ENCODE measurements around the gene CSMD2. TPM values are rescaled to one million over a fixed set of nuclear protein-coding genes. Genes with fewer than 3 reads are reported as not detected.

Gene CSMD2
- total and polyA plus RNA-seq, 2 of the 8 experiments (the other 6 are each of a cell fraction or from before 2014, with no cell fraction given): 7.0 to 14.7 TPM

DNA sequence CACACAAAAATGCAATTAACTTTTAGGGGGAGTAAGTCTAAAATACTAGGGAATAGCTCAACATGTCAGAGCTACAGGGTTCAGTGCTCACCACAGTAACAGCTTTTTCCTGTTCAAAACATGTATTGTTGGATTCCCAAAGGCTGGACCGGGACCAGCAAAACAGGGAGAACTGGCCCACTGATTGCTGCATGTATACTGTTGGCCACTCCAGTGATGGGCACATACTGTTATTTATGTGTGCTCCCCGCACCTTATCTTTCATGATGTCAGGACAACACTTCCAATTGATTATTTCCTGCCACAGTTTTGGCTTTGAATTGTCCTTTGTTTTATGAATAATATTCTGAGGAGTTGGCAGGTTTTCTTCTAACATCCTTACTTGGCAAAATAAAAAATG lies 250.5 kb downstream of the CSMD2 start:
- Histone ChIP-seq H3K27ac (ENCODE audit: low read depth, low read length) (no peak overlapping the region), H4K20me1 (replicated peaks in 1 of 2; ENCODE audit: control insufficient read depth in 1 of 2, insufficient read depth in 2 of 2, low read length in 2 of 2) (peaks cover 0 to 7% of the 10 kb centered on the region in 2 experiments), H3K9ac (replicated peaks in 1 of 4; ENCODE audit: extremely low read depth in 1 of 4, low read depth in 3 of 4, low read length in 3 of 4) (no peak overlapping the region), H2AFZ (ENCODE audit: low read length) (no peak overlapping the region), H2BK15ac (ENCODE audit: low read length) (no peak overlapping the region), H3K4ac (replicated peaks; ENCODE audit: insufficient read length, low read depth, low read length) (no peak overlapping the region), H2BK20ac (ENCODE audit: low read length) (no peak overlapping the region), H3K14ac (ENCODE audit: insufficient read length) (no peak overlapping the region), H2AK5ac (ENCODE audit: low read depth, low read length) (no peak overlapping the region), H3K4me2 (ENCODE audit: insufficient read depth in 1 of 2, low read depth in 2 of 2, low read length in 2 of 2) (no peak overlapping the region), H3K4me1 (replicated peaks in 1 of 4; ENCODE audit: control insufficient read depth in 3 of 4, insufficient read depth in 4 of 4, low read length in 3 of 4) (no peaks in the 10 kb centered on the region), H3K23ac (ENCODE audit: insufficient read length) (no peak overlapping the region), H3K23me2 (ENCODE audit: low read depth, low read length) (no peaks in the 10 kb centered on the region; the same call in 1 of the 2 replicates), H2BK120ac (replicated peaks; ENCODE audit: low read depth, low read length) (no peak overlapping the region), H3K9me3 (ENCODE audit: insufficient read depth in 2 of 2, low read depth in 1 of 2, low read length in 1 of 2) (no peaks in the 10 kb centered on the region), H3K36me3 (ENCODE audit: control insufficient read depth in 2 of 4, insufficient read depth in 4 of 4, low read length in 3 of 4) (peaks cover 0 to 3% (median 0%) of the 10 kb centered on the region in 4 experiments; a peak in 3 of 8 replicates), H4K8ac (ENCODE audit: extremely low read depth, insufficient read depth, low read length) (no peak overlapping the region), H3K4me3 (ENCODE audit: extremely low read depth in 1 of 4, insufficient read depth in 2 of 4, low read depth in 3 of 4, low read length in 4 of 4) (no peak overlapping the region), H3K79me2 (ENCODE audit: control insufficient read depth in 1 of 2, insufficient read depth in 2 of 2, low read length in 2 of 2) (no peaks in the 10 kb centered on the region), H3K18ac (ENCODE audit: extremely low read depth, low read length) (no peak overlapping the region), H3K27me3 (replicated peaks in 1 of 4; ENCODE audit: control insufficient read depth in 3 of 4, extremely low read depth in 1 of 4, insufficient read depth in 3 of 4, low read length in 3 of 4) (no peaks in the 10 kb centered on the region), H3K56ac (replicated peaks; ENCODE audit: insufficient read length, low read depth, low read length) (no peak overlapping the region), H2BK12ac (ENCODE audit: low read depth, low read length) (no peak overlapping the region), H2BK5ac (ENCODE audit: low read depth, low read length) (no peak overlapping the region), H4K91ac (replicated peaks; ENCODE audit: insufficient read length, low read length) (no peak overlapping the region), H3K79me1 (ENCODE audit: low read depth, low read length) (no peaks in the 10 kb centered on the region; the same call in 1 of the 2 replicates), H4K5ac (ENCODE audit: insufficient read length, low read depth, low read length) (no peak overlapping the region)
- DNase-seq (ENCODE audit: low read depth in 1 of 2, low spot score in 2 of 2) (no peak), FAIRE-seq (no peak)
- WGBS, 2 experiments (ENCODE audit: extremely low coverage in 1 of 2, insufficient coverage in 1 of 2, insufficient read length in 1 of 2, insufficient replicate concordance in 2 of 2, low coverage in 1 of 2, low lambda C conversion rate in 2 of 2, missing lambda C conversion rate in 1 of 2): 100% methylated on average over 2 of the region's 2 CpGs; no CpG with 5 or more reads in 1 of the 2 experiments
- CTCF ChIA-PET (ENCODE audit: partially characterized antibody): interaction anchor here (0.5 kb wide), 1 partner anchor 123 kb away, joined by 3 read pairs; no protein-coding TSS in a partner anchor
- POLR2A ChIA-PET (ENCODE audit: partially characterized antibody): no interaction called here
- TF ChIP-seq JUN (IDR thresholded peaks at IDR 0.05; ENCODE audit: low read depth, low read length) (no peak), TAF7 (optimal IDR thresholded peaks at IDR 0.05; ENCODE audit: borderline replicate concordance, low read depth, low read length) (no peak), CTBP2 (IDR thresholded peaks at IDR 0.05; ENCODE audit: borderline replicate concordance, insufficient read depth, insufficient read length, low read length) (no peak), KDM1A (IDR thresholded peaks at IDR 0.05; ENCODE audit: borderline replicate concordance, low read length) (no peak), CBX8 (IDR thresholded peaks at IDR 0.05; ENCODE audit: borderline replicate concordance, low read depth, low read length) (no peak), SRF (IDR thresholded peaks at IDR 0.05; ENCODE audit: low read depth, low read length) (no peak), NANOG (IDR thresholded peaks at IDR 0.05; ENCODE audit: insufficient read depth, low read depth, low read length, poor library complexity, severe bottlenecking) (no peak), SIN3A (conservative IDR thresholded peaks at IDR 0.05 in 1 of 2, IDR thresholded peaks at IDR 0.05 in 1 of 2; ENCODE audit: low read depth in 1 of 2, low read length in 2 of 2) (no peak), EGR1 (IDR thresholded peaks at IDR 0.05; ENCODE audit: borderline replicate concordance, low read depth, low read length) (no peak)
- TF ChIP-seq, protein P1, sequence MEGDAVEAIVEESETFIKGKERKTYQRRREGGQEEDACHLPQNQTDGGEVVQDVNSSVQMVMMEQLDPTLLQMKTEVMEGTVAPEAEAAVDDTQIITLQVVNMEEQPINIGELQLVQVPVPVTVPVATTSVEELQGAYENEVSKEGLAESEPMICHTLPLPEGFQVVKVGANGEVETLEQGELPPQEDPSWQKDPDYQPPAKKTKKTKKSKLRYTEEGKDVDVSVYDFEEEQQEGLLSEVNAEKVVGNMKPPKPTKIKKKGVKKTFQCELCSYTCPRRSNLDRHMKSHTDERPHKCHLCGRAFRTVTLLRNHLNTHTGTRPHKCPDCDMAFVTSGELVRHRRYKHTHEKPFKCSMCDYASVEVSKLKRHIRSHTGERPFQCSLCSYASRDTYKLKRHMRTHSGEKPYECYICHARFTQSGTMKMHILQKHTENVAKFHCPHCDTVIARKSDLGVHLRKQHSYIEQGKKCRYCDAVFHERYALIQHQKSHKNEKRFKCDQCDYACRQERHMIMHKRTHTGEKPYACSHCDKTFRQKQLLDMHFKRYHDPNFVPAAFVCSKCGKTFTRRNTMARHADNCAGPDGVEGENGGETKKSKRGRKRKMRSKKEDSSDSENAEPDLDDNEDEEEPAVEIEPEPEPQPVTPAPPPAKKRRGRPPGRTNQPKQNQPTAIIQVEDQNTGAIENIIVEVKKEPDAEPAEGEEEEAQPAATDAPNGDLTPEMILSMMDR (IDR thresholded peaks at IDR 0.05; ENCODE audit: control extremely low read depth in 1 of 3, insufficient read depth in 1 of 3, low read depth in 1 of 3, low read length in 3 of 3): no peak
- TF ChIP-seq, protein P2, sequence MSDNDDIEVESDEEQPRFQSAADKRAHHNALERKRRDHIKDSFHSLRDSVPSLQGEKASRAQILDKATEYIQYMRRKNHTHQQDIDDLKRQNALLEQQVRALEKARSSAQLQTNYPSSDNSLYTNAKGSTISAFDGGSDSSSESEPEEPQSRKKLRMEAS (IDR thresholded peaks at IDR 0.05): no peak
